NCI-H2227 (cell line): ENCODE measurements around the gene SERPINE3.
A peak's percentile ranks its signal among the peaks of the same experiment; 100 is the strongest.

ENCODE experiments used
- DNase-seq: peaks from one replicate; lab custom pipeline; 2025; ENCODE audit not compliant: unreplicated experiment; lab: John Stamatoyannopoulos, UW

Gene SERPINE3

GRCh38 chr13:51360489-51360888 is 21.0 kb downstream of the SERPINE3 start:
- no peak for DNase-seq

GRCh38 chr13:51361106-51361505 is 21.6 kb downstream of the SERPINE3 start:
- no peak for DNase-seq

- no peak for DNase-seq
Measured at GRCh38 chr13:51363625-51364024, 24.1 kb downstream of the SERPINE3 start.

GRCh38 chr13:51364404-51365008 is 25.0 kb downstream of the SERPINE3 start:
- no peak for DNase-seq

- DNase-seq = no peak
Measured at GRCh38 chr13:51370116-51370515, 30.6 kb downstream of the SERPINE3 start.

GRCh38 chr13:51370811-51371210 is 31.3 kb downstream of the SERPINE3 start:
- DNase-seq = no peak

- no peak for DNase-seq
Measured at GRCh38 chr13:51371768-51372399, 32.4 kb downstream of the SERPINE3 start.

GRCh38 chr13:51373451-51373850 is 34.0 kb downstream of the SERPINE3 start:
- no peak for DNase-seq

GRCh38 chr13:51380269-51380668 is 40.8 kb downstream of the SERPINE3 start:
- DNase-seq = no peak

GRCh38 chr13:51385114-51385513 is 45.6 kb downstream of the SERPINE3 start:
- DNase-seq = no peak

- DNase-seq = no peak
Measured at GRCh38 chr13:51394724-51395123, 55.2 kb downstream of the SERPINE3 start.

- DNase-seq = no peak
Measured at GRCh38 chr13:51396352-51396751, 56.9 kb downstream of the SERPINE3 start.

GRCh38 chr13:51397262-51397941 is 57.9 kb downstream of the SERPINE3 start:
- DNase-seq = peak; percentile 11

- no peak for DNase-seq
Measured at GRCh38 chr13:51405176-51405575, 65.7 kb downstream of the SERPINE3 start.

GRCh38 chr13:51412431-51412830 is 72.9 kb downstream of the SERPINE3 start:
- DNase-seq = no peak
